PC-3 (cell line): ENCODE measurements around the gene TTLL10. TPM values are rescaled to one million over a fixed set of nuclear protein-coding genes. Genes with fewer than 3 reads are reported as not detected.

Experiments used
- ATAC-seq: fragments of 200-7000 bp; cut with Tn5 transposase; 2 replicates; pipeline ENCODE4 v1.9.1; 2020; ENCODE audit warnings: mild to moderate bottlenecking, moderate library complexity
- BruUV-seq: library from RNA; stranded (reverse); fragments of 400-500 nt; replicated peaks from 2 replicates; lab custom pipeline; 2021; lab: Mats Ljungman, UMichigan
- CTCF ChIA-PET: fragments of 300-600 bp; sonication (Branson Sonifier 250); formaldehyde crosslinking; loops from one replicate; lab custom pipeline; 2022; ENCODE audit warnings: antibody characterized with exemption; lab: Charles Lee
- POLR2A ChIA-PET: fragments of 300-600 bp; sonication (Branson Sonifier 250); formaldehyde crosslinking; loops from one replicate; lab custom pipeline; 2022; ENCODE audit warnings: antibody characterized with exemption; ENCODE audit not compliant: unreplicated experiment; lab: Charles Lee
- DNase-seq: peaks from one replicate; pipeline ENCODE4 v3.0.0-alpha.2; 2015
- H2AFZ ChIP-seq: fragments of 300-600 bp; sonication (generic); 2 replicates; pipeline ENCODE4 v1.6.0; 2016; ENCODE audit warnings: antibody characterized with exemption, low read length
- H3F3A ChIP-seq: fragments of 300-600 bp; sonication (generic); one replicate; pipeline ENCODE4 v1.6.0; 2017; ENCODE audit warnings: antibody characterized with exemption, low read length, control low read depth, mild to moderate bottlenecking; ENCODE audit not compliant: unreplicated experiment
- H3K27ac ChIP-seq: fragments of 300-600 bp; sonication (generic); 2 replicates; pipeline ENCODE4 v1.5.1; 2016; ENCODE audit warnings: mild to moderate bottlenecking, low read length
- H3K27me3 ChIP-seq: fragments of 300-600 bp; sonication (generic); 2 replicates; pipeline ENCODE4 v1.6.1; 2016; ENCODE audit warnings: low read length, mixed read lengths
- H3K36me3 ChIP-seq: fragments of 300-600 bp; sonication (generic); 2 replicates; pipeline ENCODE4 v1.6.1; 2016; ENCODE audit warnings: low read depth, mixed run types, low read length, mixed read lengths
- H3K4me1 ChIP-seq: fragments of 300-600 bp; sonication (generic); 2 replicates; pipeline ENCODE4 v1.5.1; 2016; ENCODE audit warnings: low read length; ENCODE audit not compliant: insufficient read depth
- H3K4me2 ChIP-seq: fragments of 300-600 bp; sonication (generic); 2 replicates; pipeline ENCODE4 v1.6.0; 2016; ENCODE audit warnings: low read length
- H3K4me3 ChIP-seq: fragments of 300-600 bp; sonication (generic); 2 replicates; pipeline ENCODE4 v1.5.1; 2016; ENCODE audit warnings: mild to moderate bottlenecking, low read length, mixed read lengths
- H3K79me2 ChIP-seq: fragments of 300-600 bp; sonication (generic); 2 replicates; pipeline ENCODE4 v1.6.1; 2017; ENCODE audit warnings: low read length, mixed read lengths
- H3K9ac ChIP-seq: fragments of 300-600 bp; sonication (generic); 2 replicates; pipeline ENCODE4 v1.6.0; 2016; ENCODE audit warnings: mild to moderate bottlenecking, low read length
- H3K9me2 ChIP-seq: fragments of 300-600 bp; sonication (generic); replicated peaks from 2 replicates; pipeline ENCODE4 v1.6.1; 2016; ENCODE audit warnings: mixed run types, low read length, mixed read lengths
- H3K9me3 ChIP-seq: fragments of 300-600 bp; sonication (generic); 2 replicates; pipeline ENCODE4 v1.6.1; 2016; ENCODE audit warnings: low read length, mixed read lengths
- H4K20me1 ChIP-seq: fragments of 300-600 bp; sonication (generic); 2 replicates; pipeline ENCODE4 v1.6.1; 2016; ENCODE audit warnings: low read length, mixed read lengths
- CTCF ChIP-seq: fragments of 300-600 bp; sonication (generic); conservative IDR thresholded peaks from 2 replicates; pipeline ENCODE4 v1.5.1; 2017; ENCODE audit warnings: antibody characterized with exemption, low read depth, mild to moderate bottlenecking, low read length
- EZH2 ChIP-seq: fragments of 300-600 bp; sonication (generic); IDR thresholded peaks from one replicate; pipeline ENCODE4 v1.6.1; 2017; ENCODE audit warnings: antibody characterized with exemption, mild to moderate bottlenecking, low read length; ENCODE audit not compliant: unreplicated experiment
- EZH2phosphoT487 ChIP-seq: fragments of 300-600 bp; sonication (generic); IDR thresholded peaks from 2 replicates; pipeline ENCODE4 v1.6.1; 2018; ENCODE audit warnings: mild to moderate bottlenecking, antibody characterized with exemption, low read length, borderline replicate concordance
- intact Hi-C: fragments of 100-400 bp; cut with micrococcal nuclease; formaldehyde crosslinking; loops from 2 replicates; pipeline ENCODE4 v1.9.0; 2023
- total RNA-seq: library from RNA; depleted of rRNA; stranded (reverse); fragments of >200 nt; gene quantifications from 2 replicates; pipeline ENCODE4 v1.2.3, GENCODE V29; 2014

TTLL10 gene
- total RNA-seq, 1 experiment from 2014 or later = 0.36 TPM

GRCh38 chr1:1215080-1215676 lies 41.5 kb downstream of the TTLL10 start:
- Histone ChIP-seq H3K36me3 (peaks cover 21% of the 10 kb centered on the region; the same call in 1 of the 2 replicates), H3K27me3 (no peaks in the 10 kb centered on the region), H3F3A (no peaks in the 10 kb centered on the region), H3K9me2 (no peaks in the 10 kb centered on the region), H4K20me1 (no peaks in the 10 kb centered on the region), H3K79me2 (no peaks in the 10 kb centered on the region), H2AFZ (no peak overlapping the region), H3K4me3 (no peak overlapping the region), H3K4me1 (no peaks in the 10 kb centered on the region), H3K4me2 (no peak overlapping the region), H3K27ac (no peak overlapping the region), H3K9me3 (no peaks in the 10 kb centered on the region), H3K9ac (no peak overlapping the region)
- CTCF ChIA-PET = interaction anchor here (0.6 kb wide), 2 partner anchors 35 to 76 kb away, joined by 3 to 5 read pairs; no protein-coding TSS in a partner anchor
- intact Hi-C loops = no loop called here
- no peak for DNase-seq
- POLR2A ChIA-PET = no interaction called here
- no peak for ATAC-seq
- TSS peak; percentile 21 for BruUV-seq
- TF ChIP-seq EZH2phosphoT487 = no peak

GRCh38 chr1:1215881-1216605 lies 42.4 kb downstream of the TTLL10 start:
- Histone ChIP-seq H3K4me1 (no peaks in the 10 kb centered on the region), H4K20me1 (no peaks in the 10 kb centered on the region), H3K79me2 (no peaks in the 10 kb centered on the region), H3K9me2 (no peaks in the 10 kb centered on the region), H3K9me3 (no peaks in the 10 kb centered on the region), H3K27ac (no peak overlapping the region), H3K4me3 (no peak overlapping the region), H2AFZ (no peak overlapping the region), H3K4me2 (no peak overlapping the region), H3K27me3 (no peaks in the 10 kb centered on the region), H3F3A (no peaks in the 10 kb centered on the region), H3K9ac (no peak overlapping the region), H3K36me3 (peaks cover 21% of the 10 kb centered on the region; the same call in 1 of the 2 replicates)
- intact Hi-C loops = no loop called here
- ChIA-PET CTCF (interaction anchor here (0.6 kb wide), 2 partner anchors 34 to 75 kb away, joined by 3 to 5 read pairs; no protein-coding TSS in a partner anchor), POLR2A (no interaction called here)
- DNase-seq (no peak), ATAC-seq (no peak)
- no peak for TF ChIP-seq EZH2
- TF ChIP-seq EZH2phosphoT487 = no peak
- no peak for TF ChIP-seq CTCF
- no TSS peak for BruUV-seq

GRCh38 chr1:1216770-1217620 lies 43.3 kb downstream of the TTLL10 start:
- peaks cover 30% of the 10 kb centered on the region; the same call in 1 of the 2 replicates for H3K36me3 ChIP-seq
- no peak overlapping the region for H2AFZ ChIP-seq
- no peaks in the 10 kb centered on the region for H3K79me2 ChIP-seq
- H3F3A ChIP-seq = no peaks in the 10 kb centered on the region
- H3K9ac ChIP-seq = no peak overlapping the region
- intact Hi-C loops = no loop called here
- TF ChIP-seq EZH2 = no peak
- no peak for TF ChIP-seq EZH2phosphoT487
- no peak for TF ChIP-seq CTCF
- H3K9me2 ChIP-seq = no peaks in the 10 kb centered on the region
- no peaks in the 10 kb centered on the region for H3K9me3 ChIP-seq
- ChIA-PET POLR2A (no interaction called here), CTCF (interaction anchor here (0.5 kb wide), 1 partner anchor 75 kb away, joined by 3 read pairs; no protein-coding TSS in a partner anchor)
- H3K4me2 ChIP-seq = no peak overlapping the region
- BruUV-seq = no TSS peak
- ATAC-seq = no peak
- H3K27ac ChIP-seq = no peak overlapping the region
- H4K20me1 ChIP-seq = no peaks in the 10 kb centered on the region
- no peak overlapping the region for H3K4me3 ChIP-seq
- no peaks in the 10 kb centered on the region for H3K4me1 ChIP-seq
- DNase-seq = no peak
- no peaks in the 10 kb centered on the region for H3K27me3 ChIP-seq
